ENCODE data around the gene CYP3A5.

DNA sequence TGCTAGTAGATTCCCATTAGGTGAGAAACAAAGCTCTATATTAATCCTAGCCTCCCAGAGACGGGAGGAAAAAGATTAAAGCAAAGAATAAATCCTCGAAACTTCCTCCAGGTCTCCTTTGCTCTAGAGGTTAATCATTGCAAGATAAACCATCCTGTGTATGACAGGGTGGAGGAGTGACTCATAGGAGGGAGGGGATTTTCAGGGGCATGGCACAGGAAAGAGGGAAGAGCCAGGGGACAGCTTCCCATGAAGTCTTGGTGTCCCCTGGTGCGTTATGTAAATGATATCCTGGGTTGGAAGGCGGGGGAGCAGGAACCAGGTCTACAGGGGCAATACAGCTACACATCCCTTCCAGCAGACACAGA lies 780 bp downstream of the CYP3A5 start:
- TF ChIP-seq, protein P1, sequence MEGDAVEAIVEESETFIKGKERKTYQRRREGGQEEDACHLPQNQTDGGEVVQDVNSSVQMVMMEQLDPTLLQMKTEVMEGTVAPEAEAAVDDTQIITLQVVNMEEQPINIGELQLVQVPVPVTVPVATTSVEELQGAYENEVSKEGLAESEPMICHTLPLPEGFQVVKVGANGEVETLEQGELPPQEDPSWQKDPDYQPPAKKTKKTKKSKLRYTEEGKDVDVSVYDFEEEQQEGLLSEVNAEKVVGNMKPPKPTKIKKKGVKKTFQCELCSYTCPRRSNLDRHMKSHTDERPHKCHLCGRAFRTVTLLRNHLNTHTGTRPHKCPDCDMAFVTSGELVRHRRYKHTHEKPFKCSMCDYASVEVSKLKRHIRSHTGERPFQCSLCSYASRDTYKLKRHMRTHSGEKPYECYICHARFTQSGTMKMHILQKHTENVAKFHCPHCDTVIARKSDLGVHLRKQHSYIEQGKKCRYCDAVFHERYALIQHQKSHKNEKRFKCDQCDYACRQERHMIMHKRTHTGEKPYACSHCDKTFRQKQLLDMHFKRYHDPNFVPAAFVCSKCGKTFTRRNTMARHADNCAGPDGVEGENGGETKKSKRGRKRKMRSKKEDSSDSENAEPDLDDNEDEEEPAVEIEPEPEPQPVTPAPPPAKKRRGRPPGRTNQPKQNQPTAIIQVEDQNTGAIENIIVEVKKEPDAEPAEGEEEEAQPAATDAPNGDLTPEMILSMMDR (IDR thresholded peaks at IDR 0.05; ENCODE audit: low read depth, low read length) = no peak
- no peak for TF ChIP-seq EZH2phosphoT487 (IDR thresholded peaks at IDR 0.05; ENCODE audit: low read depth)

Measured in OCI-LY3 (cell line).